CD4-positive, CD25-positive, alpha-beta regulatory T cell (primary cell): Measurements from ENCODE around the gene ITGA8. TPM values are rescaled to one million over a fixed set of nuclear protein-coding genes. Genes with fewer than 3 reads are reported as not detected.
"Not testable (repeated sequence)": the region's sequence is repeated elsewhere in the genome, so short reads cannot be mapped to it uniquely, and the experiment has no call there.

Source experiments
- ATAC-seq, 2 donors: fragments of 150-1000 bp; cut with Tn5 transposase; one replicate each; pipeline ENCODE4 v1.10.0; 2021; ENCODE audit warnings: low read depth in 2 of 2, moderate number of reproducible peaks in 2 of 2, moderate library complexity in 1 of 2
- DNase-seq, 3 donors: peaks; one replicate each; pipeline versions ENCODE4 v3.0.0 to v3.0.0-alpha.2; 2012 to 2022; ENCODE audit warnings: mixed read lengths in 1 of 3
- H3K27ac ChIP-seq: one replicate; pipeline ENCODE4 v1.7.0; 2013; ENCODE audit warnings: mild to moderate bottlenecking, low read length; ENCODE audit not compliant: insufficient read depth, poor library complexity, severe bottlenecking
- H3K27me3 ChIP-seq: one replicate; pipeline ENCODE4 v1.7.0; 2013; ENCODE audit warnings: low read length; ENCODE audit not compliant: control insufficient read depth, insufficient read depth
- H3K36me3 ChIP-seq: one replicate; pipeline ENCODE4 v1.7.0; 2013; ENCODE audit warnings: mild to moderate bottlenecking, low read length, moderate library complexity; ENCODE audit not compliant: control insufficient read depth, insufficient read depth
- H3K4me1 ChIP-seq: 2 replicates; pipeline ENCODE4 v1.7.0; 2013; ENCODE audit warnings: mild to moderate bottlenecking, low read length; ENCODE audit not compliant: insufficient read depth, control insufficient read depth, poor library complexity, severe bottlenecking
- H3K4me3 ChIP-seq: one replicate; pipeline ENCODE4 v1.7.0; 2013; ENCODE audit warnings: low read depth, mild to moderate bottlenecking, low read length, moderate library complexity
- H3K9me3 ChIP-seq, 2 experiments: 1 replicate in 1 of 2; 2 replicates in 1 of 2; pipeline ENCODE4 v1.7.0; 2013; ENCODE audit warnings: low read length in 2 of 2, mild to moderate bottlenecking in 1 of 2, moderate library complexity in 1 of 2; ENCODE audit not compliant: control insufficient read depth in 2 of 2
- H3K27ac Mint-ChIP-seq, 3 donors: one replicate each; pipeline ENCODE4 v1.8.0; 2020 to 2022; ENCODE audit warnings: mild to moderate bottlenecking in 3 of 3, mixed read lengths in 3 of 3, moderate library complexity in 2 of 3
- H3K27me3 Mint-ChIP-seq: one replicate; pipeline ENCODE4 v1.8.0; 2022; ENCODE audit warnings: mild to moderate bottlenecking, mixed read lengths
- H3K36me3 Mint-ChIP-seq: one replicate; pipeline ENCODE4 v1.8.0; 2020; ENCODE audit warnings: mixed read lengths
- H3K4me1 Mint-ChIP-seq, 4 donors: one replicate each; pipeline ENCODE4 v1.8.0; 2020 to 2022; ENCODE audit warnings: mixed read lengths in 4 of 4, mild to moderate bottlenecking in 1 of 4
- H3K4me3 Mint-ChIP-seq, 4 donors: one replicate each; pipeline ENCODE4 v1.8.0; 2020 to 2022; ENCODE audit warnings: mild to moderate bottlenecking in 4 of 4, mixed read lengths in 4 of 4, moderate library complexity in 3 of 4
- H3K9me3 Mint-ChIP-seq, 7 donors: one replicate each; pipeline ENCODE4 v1.8.0; 2020 to 2022; ENCODE audit warnings: mixed read lengths in 7 of 7, mild to moderate bottlenecking in 3 of 7, moderate library complexity in 2 of 7
- polyA plus RNA-seq, 4 donors: library from polyadenylated mRNA; unstranded; fragments of 300-500 nt; fragmentation: Illumina TruSeq; gene quantifications; one replicate each; pipeline ENCODE4 v1.2.3, GENCODE V29; 2021
- total RNA-seq: library from RNA; stranded (reverse); gene quantifications from one replicate; pipeline ENCODE4 v1.2.3, GENCODE V29; 2022

Gene ITGA8
- total RNA-seq (not detected), polyA plus RNA-seq (not detected)

DNA sequence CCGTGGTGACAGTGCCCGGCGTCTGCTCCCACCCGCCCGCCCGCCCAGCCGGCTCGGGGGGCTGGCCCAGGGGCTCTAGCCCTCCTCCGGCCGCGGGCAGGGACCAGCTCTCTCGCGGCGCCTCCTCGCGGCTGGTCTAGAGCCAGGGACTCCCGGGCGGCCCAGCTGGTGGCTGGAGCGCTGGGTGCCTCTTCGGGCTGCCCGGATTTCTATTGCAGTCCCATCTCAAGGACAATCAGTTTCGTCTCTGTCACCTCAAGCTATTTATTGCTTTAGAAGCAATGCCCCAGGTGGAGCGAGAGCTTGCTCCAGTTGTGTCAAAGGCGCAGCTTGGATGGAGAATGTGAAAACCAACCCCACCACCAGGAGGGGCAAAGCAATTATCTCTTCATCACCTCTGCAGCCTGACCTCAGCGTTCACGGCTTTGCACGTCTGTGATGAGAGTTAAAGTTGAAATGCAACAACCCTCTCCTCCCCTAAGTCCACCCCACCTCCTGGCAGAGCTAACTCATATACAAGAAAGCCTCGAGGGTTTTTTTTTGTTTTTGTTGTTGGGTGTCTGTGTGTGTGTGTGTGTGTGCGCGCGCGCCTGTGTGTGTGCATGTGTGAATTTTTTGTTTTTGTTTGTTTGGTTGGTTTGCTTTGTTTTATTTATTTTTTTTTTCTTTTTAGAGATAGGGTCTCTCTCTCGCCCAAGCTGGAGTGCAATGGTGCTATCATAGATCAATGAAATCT lies at the start of gene ITGA8:
Gene ITGA8, minus strand, starts transcription at position 24 of the 736 bp plus-strand sequence. CDS start 151 bp downstream, outside the sequence.
- peaks cover 16% of the 10 kb centered on the region for H3K27me3 ChIP-seq
- ATAC-seq (no peak), DNase-seq (peak in 1 of 3 donors; percentile 44)
- no peak within 1 kb of the TSS for H3K27ac Mint-ChIP-seq
- no peak within 1 kb of the TSS for H3K27ac ChIP-seq
- H3K4me3 ChIP-seq, result no peak within 1 kb of the TSS
- H3K36me3 Mint-ChIP-seq, result no peaks in the 10 kb centered on the region
- H3K4me1 Mint-ChIP-seq, result peaks cover 0 to 5% (median 0%) of the 10 kb centered on the region in 4 donors
- no peaks in the 10 kb centered on the region for H3K36me3 ChIP-seq
- H3K4me3 Mint-ChIP-seq, result no peak within 1 kb of the TSS
- no peaks in the 10 kb centered on the region for H3K9me3 ChIP-seq
- peaks cover 0 to 9% (median 0%) of the 10 kb centered on the region in 7 donors for H3K9me3 Mint-ChIP-seq
- no peaks in the 10 kb centered on the region for H3K4me1 ChIP-seq
- peaks cover 56% of the 10 kb centered on the region for H3K27me3 Mint-ChIP-seq

DNA sequence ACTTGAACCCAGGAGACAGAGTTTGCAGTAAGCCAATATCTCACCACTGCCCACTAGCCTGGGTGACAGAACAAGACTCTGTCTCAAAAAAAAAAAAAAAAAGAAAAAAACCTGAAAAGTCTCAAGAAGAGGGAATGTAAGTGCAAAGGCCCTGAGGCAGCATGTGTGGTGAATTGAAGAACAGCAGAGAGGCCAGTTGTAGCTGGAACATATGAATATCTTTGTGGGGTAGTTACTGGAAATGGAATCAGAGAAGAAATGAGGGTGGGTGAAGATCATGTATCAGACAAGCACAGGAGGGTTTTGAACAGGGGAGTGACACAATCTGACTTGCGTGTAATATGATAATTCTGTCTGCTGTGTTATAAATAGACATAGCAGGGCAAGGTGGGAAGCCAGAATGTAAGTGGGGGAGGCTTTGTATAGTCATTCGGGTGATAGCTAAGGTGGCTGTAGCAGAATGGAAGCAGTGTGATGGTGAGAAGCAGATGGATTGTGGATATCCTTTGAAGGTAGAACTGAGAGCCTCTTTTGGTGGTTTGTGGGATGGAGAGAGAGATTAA lies 45.3 kb upstream of the ITGA8 start:
- ATAC-seq (no peak), DNase-seq (no peak)
- peak overlapping the region in 1 of 4 donors; percentile 68 for H3K4me3 Mint-ChIP-seq
- H3K36me3 ChIP-seq, result no peaks in the 10 kb centered on the region
- H3K4me3 ChIP-seq, result no peak overlapping the region
- no peak overlapping the region for H3K27ac ChIP-seq
- H3K9me3 ChIP-seq, result no peaks in the 10 kb centered on the region
- peaks cover 0 to 9% (median 1%) of the 10 kb centered on the region in 4 donors for H3K4me1 Mint-ChIP-seq
- no peak overlapping the region for H3K27ac Mint-ChIP-seq
- H3K27me3 ChIP-seq, result peaks cover 3% of the 10 kb centered on the region
- peaks cover 2 to 6% (median 3%) of the 10 kb centered on the region in 7 donors for H3K9me3 Mint-ChIP-seq
- no peaks in the 10 kb centered on the region for H3K27me3 Mint-ChIP-seq
- no peaks in the 10 kb centered on the region for H3K4me1 ChIP-seq
- H3K36me3 Mint-ChIP-seq, result peaks cover 13% of the 10 kb centered on the region

DNA sequence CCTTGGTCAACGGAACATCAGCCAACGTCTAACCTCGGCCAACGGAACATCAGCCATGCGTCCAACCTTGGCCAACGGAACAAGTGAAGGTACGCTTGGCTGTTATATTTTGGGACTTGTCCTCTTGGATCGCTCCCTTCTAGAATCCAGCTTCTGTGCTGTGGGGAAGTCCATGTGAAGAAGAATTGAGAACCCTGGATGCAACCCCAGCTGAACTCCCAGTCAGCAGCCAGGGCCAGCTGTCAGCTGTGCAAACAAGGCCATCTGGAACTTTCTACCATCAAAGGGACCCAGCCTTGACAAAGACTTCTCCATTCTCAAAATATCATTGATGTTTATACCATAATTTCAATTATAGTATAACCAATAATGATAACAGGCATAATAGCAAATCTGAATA lies 43.3 kb upstream of the ITGA8 start:
- ATAC-seq, result no peak
- H3K36me3 Mint-ChIP-seq, result no peaks in the 10 kb centered on the region

DNA sequence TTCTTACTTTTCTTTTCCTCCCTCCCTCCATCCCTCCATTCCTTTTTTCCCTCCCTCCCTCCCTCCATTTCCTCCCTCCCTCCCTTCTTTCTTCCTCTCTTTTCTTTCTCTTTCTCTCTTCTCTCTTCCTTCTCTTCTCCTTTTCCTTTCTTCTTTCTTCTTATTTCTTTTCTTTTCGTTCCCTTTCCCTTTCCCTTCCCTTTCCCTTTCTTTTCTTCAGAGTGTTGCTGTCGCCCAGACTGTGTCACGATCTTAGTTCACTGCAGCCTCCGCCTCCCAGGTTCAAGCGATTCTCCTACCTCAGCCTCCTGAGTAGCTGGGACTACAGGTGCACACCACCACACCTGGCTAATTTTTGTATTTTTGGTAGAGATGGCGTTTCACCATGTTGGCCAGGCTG lies 42.5 kb upstream of the ITGA8 start:
- not testable (repeated sequence) for H3K27ac Mint-ChIP-seq, H3K27me3 ChIP-seq, H3K4me3 ChIP-seq, H3K9me3 ChIP-seq, H3K27ac ChIP-seq, DNase-seq, H3K4me3 Mint-ChIP-seq, H3K36me3 Mint-ChIP-seq, H3K9me3 Mint-ChIP-seq, H3K4me1 Mint-ChIP-seq, H3K4me1 ChIP-seq, H3K36me3 ChIP-seq, ATAC-seq
- H3K27me3 Mint-ChIP-seq, result peaks cover 11% of the 10 kb centered on the region

More for the DNA sequence above, 43.3 kb upstream of the ITGA8 start:
- H3K27ac Mint-ChIP-seq, result no peak overlapping the region
- peaks cover 0 to 5% (median 3%) of the 10 kb centered on the region in 7 donors for H3K9me3 Mint-ChIP-seq
- H3K36me3 ChIP-seq, result no peaks in the 10 kb centered on the region
- no peak overlapping the region for H3K4me3 Mint-ChIP-seq
- H3K4me1 ChIP-seq, result no peaks in the 10 kb centered on the region
- H3K9me3 ChIP-seq, result no peaks in the 10 kb centered on the region
- H3K4me1 Mint-ChIP-seq, result peaks cover 0 to under 1% (median 0%) of the 10 kb centered on the region in 4 donors
- H3K4me3 ChIP-seq, result no peak overlapping the region
- peaks cover 3% of the 10 kb centered on the region for H3K27me3 ChIP-seq
- no peak for DNase-seq
- peaks cover 11% of the 10 kb centered on the region for H3K27me3 Mint-ChIP-seq
- H3K27ac ChIP-seq, result no peak overlapping the region

GRCh38 chr10:15761224-15761623 lies 41.5 kb upstream of the ITGA8 start:
- H3K27ac ChIP-seq, H3K27me3 ChIP-seq, H3K4me3 Mint-ChIP-seq, H3K4me1 Mint-ChIP-seq, H3K9me3 ChIP-seq, DNase-seq, H3K4me3 ChIP-seq, H3K27ac Mint-ChIP-seq, ATAC-seq, H3K9me3 Mint-ChIP-seq, H3K36me3 Mint-ChIP-seq, H3K36me3 ChIP-seq, H3K4me1 ChIP-seq: not testable (repeated sequence)
- H3K27me3 Mint-ChIP-seq, result peaks cover 11% of the 10 kb centered on the region

GRCh38 chr10:15760681-15761080 lies 41.0 kb upstream of the ITGA8 start:
- no peaks in the 10 kb centered on the region for H3K36me3 Mint-ChIP-seq
- H3K27ac ChIP-seq, result no peak overlapping the region
- H3K9me3 Mint-ChIP-seq, result peaks cover 1 to 7% (median 4%) of the 10 kb centered on the region in 7 donors
- H3K4me3 Mint-ChIP-seq, result no peak overlapping the region
- H3K9me3 ChIP-seq, result no peaks in the 10 kb centered on the region
- no peak for ATAC-seq
- H3K4me1 ChIP-seq, result no peaks in the 10 kb centered on the region
- peaks cover 6% of the 10 kb centered on the region for H3K27me3 ChIP-seq
- H3K4me3 ChIP-seq, result no peak overlapping the region
- peaks cover 11% of the 10 kb centered on the region for H3K27me3 Mint-ChIP-seq
- no peak for DNase-seq
- H3K27ac Mint-ChIP-seq, result no peak overlapping the region
- no peaks in the 10 kb centered on the region for H3K4me1 Mint-ChIP-seq
- H3K36me3 ChIP-seq, result no peaks in the 10 kb centered on the region

DNA sequence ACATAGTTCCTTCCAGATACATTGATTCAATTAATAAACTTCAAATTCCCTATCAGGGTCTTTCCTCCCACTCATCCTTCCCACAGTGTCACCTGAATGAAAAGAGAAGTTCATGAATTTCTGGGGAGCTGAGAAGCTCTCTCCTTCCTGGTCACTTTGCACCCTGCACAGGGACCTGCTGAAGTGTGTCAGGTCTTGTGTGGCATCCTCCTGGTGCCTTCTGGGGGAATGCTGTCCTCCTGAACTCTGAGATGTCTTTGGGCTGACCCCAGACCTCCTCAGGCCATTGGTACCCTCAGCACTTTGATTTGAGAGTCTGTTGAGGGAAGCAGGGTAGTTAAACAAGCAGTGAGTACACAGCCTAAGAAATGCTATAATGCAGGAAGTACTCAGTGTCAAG lies 39.5 kb upstream of the ITGA8 start:
- no peak for ATAC-seq
- Histone ChIP-seq H3K36me3 (no peaks in the 10 kb centered on the region), H3K9me3 (no peaks in the 10 kb centered on the region), H3K4me1 (no peaks in the 10 kb centered on the region), H3K4me3 (no peak overlapping the region), H3K27me3 (peaks cover 6% of the 10 kb centered on the region), H3K27ac (no peak overlapping the region)
- no peak for DNase-seq
- Mint-ChIP-seq H3K4me3 (no peak overlapping the region), H3K36me3 (no peaks in the 10 kb centered on the region), H3K4me1 (no peaks in the 10 kb centered on the region), H3K27me3 (peaks cover 11% of the 10 kb centered on the region), H3K9me3 (peaks cover 0 to 7% (median 1%) of the 10 kb centered on the region in 7 donors), H3K27ac (no peak overlapping the region)

DNA sequence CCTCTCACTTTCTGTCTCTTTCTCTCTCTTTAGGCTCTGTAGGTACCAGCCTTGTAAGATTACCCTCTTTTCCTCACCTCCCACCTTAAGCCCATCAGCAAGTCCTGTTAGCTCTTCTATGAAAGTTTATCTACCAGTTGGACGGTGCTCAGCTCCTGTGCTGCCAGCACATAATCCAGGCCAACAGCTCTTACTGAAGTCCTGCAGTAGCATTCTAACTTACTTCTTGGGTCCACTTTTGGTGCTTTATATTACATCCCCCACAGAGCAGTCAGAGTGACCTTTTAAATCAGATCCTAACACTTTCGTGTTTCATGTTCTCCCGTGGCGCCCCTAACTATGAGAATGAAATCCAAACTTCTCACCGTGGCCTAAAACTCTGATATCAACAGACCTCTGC lies 38.9 kb upstream of the ITGA8 start:
- peaks cover 0 to 7% (median 2%) of the 10 kb centered on the region in 7 donors for H3K9me3 Mint-ChIP-seq
- no peak for DNase-seq
- no peak overlapping the region for H3K4me3 Mint-ChIP-seq
- no peaks in the 10 kb centered on the region for H3K36me3 ChIP-seq
- no peaks in the 10 kb centered on the region for H3K4me1 ChIP-seq
- no peak for ATAC-seq
- H3K4me1 Mint-ChIP-seq, result no peaks in the 10 kb centered on the region
- no peak overlapping the region for H3K4me3 ChIP-seq
- H3K27me3 ChIP-seq, result peaks cover 6% of the 10 kb centered on the region
- no peak overlapping the region for H3K27ac ChIP-seq
- no peak overlapping the region for H3K27ac Mint-ChIP-seq
- H3K27me3 Mint-ChIP-seq, result peaks cover 11% of the 10 kb centered on the region
- H3K36me3 Mint-ChIP-seq, result no peaks in the 10 kb centered on the region
- H3K9me3 ChIP-seq, result no peaks in the 10 kb centered on the region
